ENCODE data around the gene CYYR1.

CYYR1 gene

GRCh38 chr21:26433386-26433785 is 139.7 kb downstream of the CYYR1 start:
- DNase-seq (ENCODE audit: low read depth) = no peak
- no peak overlapping the region for H3K4me3 ChIP-seq (ENCODE audit: low read length)
- no peaks in the 10 kb centered on the region for H3K27me3 ChIP-seq (replicated peaks; ENCODE audit: control insufficient read depth, insufficient read depth, low read length)
- H3K9ac ChIP-seq (ENCODE audit: low read length) = no peak overlapping the region
- H3K9me3 ChIP-seq (ENCODE audit: control insufficient read depth, low read length) = no peaks in the 10 kb centered on the region
- H3K36me3 ChIP-seq (ENCODE audit: control insufficient read depth, insufficient read depth, low read length, severe bottlenecking) = no peaks in the 10 kb centered on the region
- peaks cover 8% of the 10 kb centered on the region for H3K4me1 ChIP-seq (ENCODE audit: control insufficient read depth, insufficient read depth, low read length)

GRCh38 chr21:26432410-26432809 is 140.7 kb downstream of the CYYR1 start:
- peaks cover 5% of the 10 kb centered on the region for H3K4me1 ChIP-seq (ENCODE audit: control insufficient read depth, insufficient read depth, low read length)
- H3K36me3 ChIP-seq (ENCODE audit: control insufficient read depth, insufficient read depth, low read length, severe bottlenecking) = no peaks in the 10 kb centered on the region
- no peak for DNase-seq (ENCODE audit: low read depth)
- no peak overlapping the region for H3K9ac ChIP-seq (ENCODE audit: low read length)
- H3K4me3 ChIP-seq (ENCODE audit: low read length) = no peak overlapping the region
- no peaks in the 10 kb centered on the region for H3K9me3 ChIP-seq (ENCODE audit: control insufficient read depth, low read length)
- H3K27me3 ChIP-seq (replicated peaks; ENCODE audit: control insufficient read depth, insufficient read depth, low read length) = no peaks in the 10 kb centered on the region

GRCh38 chr21:26425576-26425975 is 147.5 kb downstream of the CYYR1 start:
- H3K4me1 ChIP-seq (ENCODE audit: control insufficient read depth, insufficient read depth, low read length) = no peaks in the 10 kb centered on the region
- no peak for DNase-seq (ENCODE audit: low read depth)
- H3K9me3 ChIP-seq (ENCODE audit: control insufficient read depth, low read length) = no peaks in the 10 kb centered on the region
- H3K36me3 ChIP-seq (ENCODE audit: control insufficient read depth, insufficient read depth, low read length, severe bottlenecking) = no peaks in the 10 kb centered on the region
- H3K27me3 ChIP-seq (replicated peaks; ENCODE audit: control insufficient read depth, insufficient read depth, low read length) = no peaks in the 10 kb centered on the region
- no peak overlapping the region for H3K9ac ChIP-seq (ENCODE audit: low read length)
- H3K4me3 ChIP-seq (ENCODE audit: low read length) = no peak overlapping the region

- Histone ChIP-seq H3K9ac (ENCODE audit: low read length) (no peak overlapping the region), H3K9me3 (ENCODE audit: control insufficient read depth, low read length) (no peaks in the 10 kb centered on the region), H3K4me1 (ENCODE audit: control insufficient read depth, insufficient read depth, low read length) (no peaks in the 10 kb centered on the region), H3K4me3 (ENCODE audit: low read length) (no peak overlapping the region), H3K27me3 (replicated peaks; ENCODE audit: control insufficient read depth, insufficient read depth, low read length) (no peaks in the 10 kb centered on the region), H3K36me3 (ENCODE audit: control insufficient read depth, insufficient read depth, low read length, severe bottlenecking) (no peaks in the 10 kb centered on the region)
- DNase-seq (ENCODE audit: low read depth) = no peak
Measured at GRCh38 chr21:26423511-26423910, 149.6 kb downstream of the CYYR1 start.

GRCh38 chr21:26422706-26423105 is 150.4 kb downstream of the CYYR1 start:
- H3K9ac ChIP-seq (ENCODE audit: low read length) = no peak overlapping the region
- no peaks in the 10 kb centered on the region for H3K9me3 ChIP-seq (ENCODE audit: control insufficient read depth, low read length)
- H3K27me3 ChIP-seq (replicated peaks; ENCODE audit: control insufficient read depth, insufficient read depth, low read length) = no peaks in the 10 kb centered on the region
- no peaks in the 10 kb centered on the region for H3K36me3 ChIP-seq (ENCODE audit: control insufficient read depth, insufficient read depth, low read length, severe bottlenecking)
- H3K4me3 ChIP-seq (ENCODE audit: low read length) = no peak overlapping the region
- H3K4me1 ChIP-seq (ENCODE audit: control insufficient read depth, insufficient read depth, low read length) = no peaks in the 10 kb centered on the region
- no peak for DNase-seq (ENCODE audit: low read depth)

GRCh38 chr21:26422138-26422537 is 150.9 kb downstream of the CYYR1 start:
- H3K36me3 ChIP-seq (ENCODE audit: control insufficient read depth, insufficient read depth, low read length, severe bottlenecking) = no peaks in the 10 kb centered on the region
- no peaks in the 10 kb centered on the region for H3K9me3 ChIP-seq (ENCODE audit: control insufficient read depth, low read length)
- no peak overlapping the region for H3K4me3 ChIP-seq (ENCODE audit: low read length)
- H3K9ac ChIP-seq (ENCODE audit: low read length) = no peak overlapping the region
- no peaks in the 10 kb centered on the region for H3K4me1 ChIP-seq (ENCODE audit: control insufficient read depth, insufficient read depth, low read length)
- no peaks in the 10 kb centered on the region for H3K27me3 ChIP-seq (replicated peaks; ENCODE audit: control insufficient read depth, insufficient read depth, low read length)
- no peak for DNase-seq (ENCODE audit: low read depth)

- H3K4me1 ChIP-seq (ENCODE audit: control insufficient read depth, insufficient read depth, low read length) = no peaks in the 10 kb centered on the region
- DNase-seq (ENCODE audit: low read depth) = no peak
- no peak overlapping the region for H3K4me3 ChIP-seq (ENCODE audit: low read length)
- no peaks in the 10 kb centered on the region for H3K9me3 ChIP-seq (ENCODE audit: control insufficient read depth, low read length)
- no peaks in the 10 kb centered on the region for H3K36me3 ChIP-seq (ENCODE audit: control insufficient read depth, insufficient read depth, low read length, severe bottlenecking)
- H3K27me3 ChIP-seq (replicated peaks; ENCODE audit: control insufficient read depth, insufficient read depth, low read length) = no peaks in the 10 kb centered on the region
- no peak overlapping the region for H3K9ac ChIP-seq (ENCODE audit: low read length)
Measured at GRCh38 chr21:26421724-26422123, 151.4 kb downstream of the CYYR1 start.
